GM19452 (cell line): ENCODE measurements around the gene ROR1.
"Not testable (repeated sequence)": the region's sequence is repeated elsewhere in the genome, so short reads cannot be mapped to it uniquely, and the experiment has no call there.

Experiments
- ATAC-seq: cut with Tn5 transposase; IDR thresholded peaks from one replicate; pipeline ENCODE4 v1.9.1; 2021; ENCODE audit not compliant: unreplicated experiment

ROR1 gene

DNA sequence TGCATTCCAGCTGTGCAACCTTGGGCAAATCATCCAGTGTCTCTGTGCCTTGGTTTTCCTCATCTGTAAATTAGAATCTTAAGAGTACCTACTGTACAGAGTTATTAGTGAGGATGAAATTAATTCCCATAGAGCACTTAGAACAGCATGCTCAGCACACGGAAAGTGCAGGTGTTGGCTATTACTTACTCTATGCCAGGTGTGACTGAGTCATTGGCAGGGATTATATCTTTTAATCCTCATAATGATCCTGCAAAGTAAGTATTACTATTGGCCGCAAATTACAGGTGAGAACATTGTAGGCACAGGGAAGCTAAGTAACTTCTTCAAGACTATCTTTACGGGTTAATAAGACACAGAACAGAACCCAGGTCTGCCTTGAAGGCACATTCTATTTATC, 423.3 kb downstream of the ROR1 start:
- ATAC-seq, result no peak

DNA sequence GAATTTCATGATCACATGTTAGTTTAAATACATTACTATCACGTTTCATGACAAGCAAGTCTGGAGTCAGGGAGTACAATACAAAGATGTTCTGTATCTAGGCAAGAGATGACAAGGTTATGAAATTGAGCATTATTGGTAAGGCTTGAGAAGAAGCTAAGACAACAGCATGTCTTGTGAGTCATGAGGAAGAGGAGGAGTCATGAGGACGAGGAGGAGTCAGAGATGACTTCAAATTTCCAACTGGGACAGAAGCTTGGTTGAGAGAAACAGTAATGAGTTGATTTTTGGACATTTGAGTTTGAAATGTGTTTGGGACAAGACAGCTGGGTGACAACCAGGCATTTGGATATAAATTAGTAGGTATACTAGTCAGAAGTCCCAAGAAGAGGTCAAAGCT, 425.3 kb downstream of the ROR1 start:
- ATAC-seq, result no peak

DNA sequence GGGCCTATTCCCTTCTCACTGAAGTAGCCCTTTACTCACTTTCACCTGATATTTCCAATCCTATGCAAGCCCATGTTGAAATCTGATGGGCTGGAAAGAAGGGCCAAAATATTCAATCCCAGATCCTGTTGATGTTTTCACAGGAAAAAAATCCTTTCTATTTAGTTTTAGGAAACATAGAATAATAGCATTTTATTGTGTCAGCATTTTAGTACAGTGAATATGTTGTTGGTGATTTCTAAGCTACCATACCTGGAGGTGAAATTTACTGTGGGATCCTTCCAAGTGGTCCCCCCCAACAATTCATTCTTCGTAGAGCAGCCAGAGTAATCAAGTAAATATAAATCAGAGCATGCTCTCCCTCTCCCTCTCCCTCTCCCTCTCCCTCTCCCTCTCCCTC, 426.2 kb downstream of the ROR1 start:
- no peak for ATAC-seq

DNA sequence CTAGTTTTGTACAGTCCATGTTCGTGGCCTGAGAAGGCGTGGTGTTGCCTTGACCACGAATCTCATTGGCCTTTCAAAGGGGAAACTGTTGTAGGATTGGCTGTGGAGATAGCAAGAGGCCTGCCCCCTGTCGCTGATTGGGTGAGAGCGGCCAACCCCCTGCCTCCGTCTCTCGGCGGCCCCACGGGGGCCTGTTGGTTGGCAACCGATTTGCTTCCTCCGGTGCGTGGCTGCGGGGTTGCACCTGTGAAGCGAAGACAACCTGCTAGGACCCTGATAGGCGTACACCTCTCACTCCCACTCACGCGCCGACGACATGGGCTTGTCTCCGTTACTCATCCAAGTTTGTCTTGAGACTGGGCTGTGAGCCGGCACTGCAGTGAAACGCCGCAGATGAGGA, 429.6 kb downstream of the ROR1 start, which contains the start of gene UBE2U:
Gene UBE2U (plus strand): TSS at position 204 of the 400 bp plus-strand sequence. CDS start 428 bp downstream, outside the sequence.
- ATAC-seq, result no peak

DNA sequence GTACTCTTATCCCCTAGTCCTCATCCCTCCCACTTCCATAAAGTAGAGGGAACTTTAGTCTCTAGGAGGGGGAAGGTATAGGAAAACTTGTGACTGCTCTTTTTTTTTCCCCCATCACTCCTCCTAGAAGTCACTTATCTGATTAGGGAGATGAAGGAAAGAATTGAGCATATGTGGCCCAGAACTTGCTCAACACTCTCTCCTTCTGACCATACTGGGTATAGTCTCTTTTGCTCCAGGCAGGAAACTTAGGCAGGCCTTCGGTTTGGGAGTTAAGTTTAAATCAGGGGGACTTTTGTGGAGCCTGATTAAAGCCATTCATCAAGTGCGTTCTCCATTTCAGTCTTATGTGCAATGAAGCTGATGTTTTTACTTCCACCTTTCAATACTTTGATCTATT, 435.4 kb downstream of the ROR1 start:
- no peak for ATAC-seq

DNA sequence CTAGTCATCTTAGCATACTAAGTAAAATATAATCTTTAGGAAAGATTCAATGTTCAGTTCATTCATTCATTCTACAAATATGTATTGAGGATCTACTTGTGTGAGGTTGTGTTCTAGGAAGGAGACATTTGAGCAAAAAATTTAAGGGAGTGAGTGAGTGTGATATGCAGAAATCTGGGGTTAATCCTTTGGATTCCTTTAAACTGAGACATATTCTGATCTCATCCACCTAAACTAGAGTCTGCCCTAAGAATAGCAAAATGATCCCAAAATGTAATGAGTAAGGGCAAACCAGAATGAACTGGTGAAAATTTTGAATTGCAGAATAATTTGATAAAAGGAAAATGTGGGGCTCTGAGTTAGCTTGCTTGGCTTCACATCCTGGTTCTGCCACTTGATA, 438.2 kb downstream of the ROR1 start:
- no peak for ATAC-seq

DNA sequence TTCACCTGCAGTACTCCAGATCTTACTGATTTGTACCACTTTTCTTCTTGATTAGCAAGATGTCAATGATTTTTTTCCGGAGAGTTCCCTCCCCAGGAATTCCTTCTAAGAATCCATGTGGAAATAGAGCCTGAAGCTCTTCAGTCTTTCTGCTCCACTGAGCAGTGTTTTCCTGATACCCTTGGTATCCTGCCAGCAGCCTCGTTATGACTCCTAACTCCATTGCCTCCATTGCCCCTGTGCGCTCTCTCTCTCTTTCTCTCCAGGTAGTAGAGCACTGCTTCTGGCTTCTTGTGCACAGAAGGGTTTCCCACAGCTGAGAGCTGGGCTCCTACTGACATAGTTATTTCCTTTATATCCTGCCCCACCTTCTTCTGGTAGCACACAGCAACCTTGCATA, 441.8 kb downstream of the ROR1 start:
- ATAC-seq, result no peak

DNA sequence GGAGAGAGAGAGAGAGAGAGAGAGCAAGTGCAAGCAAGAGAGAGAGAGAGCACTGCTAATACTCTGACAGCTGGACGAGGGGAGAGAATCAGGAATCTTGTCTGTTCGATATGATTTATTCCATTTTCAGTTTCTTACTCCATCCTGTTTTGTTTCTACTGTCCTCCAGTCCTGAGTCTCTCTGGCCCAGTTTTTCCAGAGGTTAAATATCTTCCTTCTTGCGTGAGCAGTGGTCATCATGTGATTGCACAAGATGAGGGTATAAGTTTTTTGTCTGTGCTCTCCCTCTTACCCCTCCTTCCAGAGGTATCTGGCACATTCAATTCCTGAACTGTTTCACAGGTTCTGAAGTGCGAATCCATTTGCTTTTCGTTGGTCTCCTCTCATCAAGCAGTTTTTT, 446.4 kb downstream of the ROR1 start:
- ATAC-seq, result no peak

DNA sequence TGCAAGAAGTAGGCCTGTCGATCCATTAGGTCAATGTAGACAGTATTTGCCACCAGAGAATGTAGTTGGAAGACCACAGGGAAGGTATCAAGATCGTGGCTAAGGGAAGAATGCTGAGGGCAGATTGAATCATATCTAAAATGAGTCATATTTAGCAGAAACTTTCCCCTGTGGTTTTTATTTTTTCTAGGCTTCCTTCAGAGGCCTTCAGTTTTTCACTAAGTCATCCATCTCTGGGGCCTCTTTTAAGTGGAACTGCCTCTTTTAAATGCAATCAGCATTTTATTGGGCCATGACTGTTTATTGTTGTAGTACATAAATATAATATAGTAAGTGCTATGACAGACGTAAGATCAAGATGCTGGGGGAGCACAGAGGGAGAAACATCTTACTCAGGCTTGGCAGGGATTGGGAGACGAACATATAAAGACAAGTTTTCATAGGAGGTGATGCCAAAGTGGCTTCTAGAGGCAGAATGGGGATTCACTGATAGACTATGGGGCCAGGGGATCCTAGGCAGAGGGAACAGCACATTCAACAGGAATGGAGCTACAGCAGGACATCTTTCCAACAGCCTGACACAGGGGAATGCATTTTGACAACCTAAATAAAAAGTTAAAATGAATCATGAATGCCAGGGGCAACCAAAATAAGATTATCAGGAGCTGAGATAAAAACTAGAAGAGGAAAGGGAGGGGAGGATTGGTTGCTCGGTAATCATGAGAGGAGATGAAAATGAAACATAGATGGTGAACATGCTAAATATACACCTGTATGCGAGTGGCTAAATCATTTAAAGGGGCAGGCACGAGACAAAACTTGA, 449.7 kb downstream of the ROR1 start:
- ATAC-seq, result peak; percentile 73

DNA sequence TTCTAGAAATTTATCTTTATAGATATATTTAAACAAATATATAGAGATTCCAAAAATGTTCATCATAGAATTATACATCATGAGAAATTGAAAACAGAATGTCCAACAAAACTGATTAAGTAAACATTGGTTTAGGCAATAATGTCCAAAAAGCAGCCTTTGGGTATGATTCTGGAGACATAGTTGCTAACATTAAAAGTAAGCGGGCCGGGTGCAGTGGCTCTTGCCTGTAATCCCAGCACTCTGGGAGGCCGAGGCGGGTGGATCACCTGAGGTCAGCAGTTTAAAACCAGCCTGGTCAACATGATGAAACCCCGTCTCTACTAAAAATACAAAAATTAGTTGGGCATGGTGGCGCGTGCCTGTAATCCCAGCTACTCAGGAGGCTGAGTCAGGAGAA, 450.4 kb downstream of the ROR1 start:
- not testable (repeated sequence) for ATAC-seq

DNA sequence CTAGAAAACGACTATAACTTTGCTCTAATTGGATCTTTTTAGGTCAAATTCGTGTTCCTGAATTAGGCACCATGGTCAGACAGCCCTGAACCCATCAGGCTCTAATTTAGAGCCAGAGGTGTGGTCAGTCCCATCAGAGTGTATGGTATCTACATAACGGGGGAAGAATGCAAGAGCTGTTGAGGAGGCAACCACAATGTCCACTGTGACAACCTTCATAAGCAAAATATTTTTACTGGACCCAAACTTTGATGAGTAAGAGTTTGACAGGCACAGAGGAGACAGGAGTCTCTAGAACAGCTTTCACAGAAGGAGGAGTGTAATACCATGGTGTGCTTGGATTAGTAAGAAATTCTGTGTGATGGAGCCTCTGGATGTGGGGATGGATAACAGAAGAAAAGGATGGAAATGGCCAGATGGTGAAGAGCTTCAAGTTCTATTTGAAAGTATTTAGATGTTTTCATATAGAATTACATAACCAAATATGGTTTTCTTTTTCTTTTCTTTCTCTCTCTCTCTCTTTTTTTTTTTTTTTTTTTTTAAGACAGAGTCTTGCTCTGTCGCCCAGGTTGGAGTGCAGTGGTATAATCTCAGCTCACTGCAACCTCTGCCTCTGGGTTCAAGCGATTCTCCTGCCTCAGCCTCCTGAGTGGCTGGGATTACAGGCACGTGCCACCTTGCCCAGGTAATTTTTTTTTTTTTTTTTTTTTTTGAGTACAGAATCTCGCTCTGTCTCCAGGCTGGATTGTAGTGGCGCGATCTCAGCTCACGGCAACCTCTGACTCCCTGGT, 454.5 kb downstream of the ROR1 start:
- ATAC-seq, result no peak

DNA sequence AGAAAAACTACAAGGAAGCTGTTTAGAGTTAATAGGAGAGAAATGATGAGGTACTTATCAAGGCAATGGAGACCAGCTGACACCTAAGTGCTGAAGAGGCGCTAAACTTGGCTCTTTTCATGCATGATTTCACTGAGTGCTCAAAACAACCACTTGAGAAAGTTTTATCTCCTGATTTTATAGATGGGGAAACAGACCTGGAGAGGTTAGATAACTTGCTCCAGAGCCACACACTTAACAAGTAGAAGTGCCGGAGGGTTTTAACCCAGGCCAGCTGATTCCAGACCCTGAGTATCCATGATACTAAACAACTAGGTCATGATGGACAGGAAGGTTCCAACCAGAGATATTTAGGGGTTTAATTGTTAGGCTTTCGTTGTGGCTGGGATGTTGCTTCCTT, 455.5 kb downstream of the ROR1 start:
- no peak for ATAC-seq
